DOHH2 (cell line): ENCODE data around the gene FCRL4.

Source experiments
- CTCF ChIP-seq: fragments of 200-600 bp; sonication (generic); IDR thresholded peaks from one replicate; pipeline ENCODE4 v1.5.1; 2014; ENCODE audit warnings: antibody characterized with exemption, mild to moderate bottlenecking, low read depth, low read length; ENCODE audit not compliant: poor library complexity, severe bottlenecking
- EZH2phosphoT487 ChIP-seq: fragments of 200-600 bp; sonication (generic); IDR thresholded peaks from 2 replicates; pipeline ENCODE4 v1.6.1; 2017; ENCODE audit warnings: borderline replicate concordance, mild to moderate bottlenecking, antibody characterized with exemption, low read length, moderate library complexity, mixed read lengths

- TF ChIP-seq EZH2phosphoT487 (no peak), CTCF (no peak)
Observed at GRCh38 chr1:157558119-157558518, 39.8 kb downstream of the FCRL4 start.
